ENCODE measurements around the gene APOL4.
"Not testable (repeated sequence)": the region's sequence is repeated elsewhere in the genome, so short reads cannot be mapped to it uniquely, and the experiment has no call there.

APOL4 gene, protein sequence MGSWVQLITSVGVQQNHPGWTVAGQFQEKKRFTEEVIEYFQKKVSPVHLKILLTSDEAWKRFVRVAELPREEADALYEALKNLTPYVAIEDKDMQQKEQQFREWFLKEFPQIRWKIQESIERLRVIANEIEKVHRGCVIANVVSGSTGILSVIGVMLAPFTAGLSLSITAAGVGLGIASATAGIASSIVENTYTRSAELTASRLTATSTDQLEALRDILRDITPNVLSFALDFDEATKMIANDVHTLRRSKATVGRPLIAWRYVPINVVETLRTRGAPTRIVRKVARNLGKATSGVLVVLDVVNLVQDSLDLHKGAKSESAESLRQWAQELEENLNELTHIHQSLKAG

GRCh38 chr22:36201630-36202319, at the start of gene APOL4:
APOL4 (minus strand) TSS chr22:36201809; CDS start chr22:36201734, 75 bp downstream.
- peak in 2 of 3 donors; percentile 48 to 61 for DNase-seq

DNA sequence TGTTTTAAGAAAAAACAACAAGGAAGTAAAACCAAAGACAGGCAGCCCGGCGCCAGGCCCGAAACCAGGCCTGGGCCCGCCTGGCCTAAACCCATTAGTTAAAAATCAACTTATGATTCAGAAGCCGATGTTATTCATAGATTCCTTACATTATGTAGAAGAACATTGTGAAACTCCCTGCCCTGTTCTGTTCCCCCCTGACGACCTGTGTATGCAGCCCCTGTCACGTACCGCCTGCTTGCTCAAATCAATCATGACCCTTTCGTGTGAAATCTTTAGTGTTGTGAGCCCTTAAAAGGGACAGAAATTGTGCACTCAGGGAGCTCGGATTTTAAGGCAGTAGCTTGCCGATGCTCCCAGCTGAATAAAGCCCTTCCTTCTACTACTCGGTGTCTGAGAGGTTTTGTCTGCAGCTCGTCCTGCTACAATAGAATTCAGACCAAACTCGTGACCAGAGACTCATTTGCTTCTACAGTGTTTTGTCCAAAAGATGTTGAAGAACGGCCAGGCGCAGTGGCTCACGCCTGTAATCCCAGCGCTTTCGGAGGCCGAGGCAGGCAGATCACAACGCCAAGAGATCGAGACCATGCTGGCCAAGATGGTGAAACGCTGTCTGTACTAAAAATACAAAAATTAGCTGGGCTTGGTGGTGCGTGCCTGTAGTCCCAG, 48.8 kb upstream of the APOL4 start:
- DNase-seq = not testable (repeated sequence)

DNA sequence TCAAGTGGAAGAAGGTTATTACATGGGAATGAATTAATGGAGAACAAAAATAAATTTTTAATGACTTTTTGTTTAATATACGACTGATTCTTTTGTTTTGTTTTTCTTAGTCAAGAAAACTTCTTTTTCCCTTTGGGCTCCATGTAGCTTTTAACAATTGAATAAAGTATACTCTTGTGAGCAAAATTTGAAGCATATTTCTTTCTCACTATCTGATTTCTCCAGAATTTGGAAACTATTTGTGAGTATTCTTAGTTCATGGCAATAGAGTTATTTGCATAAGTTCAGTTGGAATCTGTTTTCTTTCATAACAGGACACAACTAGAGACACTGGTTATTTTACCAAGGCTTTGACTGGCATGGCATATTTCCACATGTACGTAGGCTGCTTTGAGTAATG, 47.6 kb upstream of the APOL4 start:
- no peak for DNase-seq

GRCh38 chr22:36247955-36248354, 46.3 kb upstream of the APOL4 start:
- no peak for DNase-seq

DNA sequence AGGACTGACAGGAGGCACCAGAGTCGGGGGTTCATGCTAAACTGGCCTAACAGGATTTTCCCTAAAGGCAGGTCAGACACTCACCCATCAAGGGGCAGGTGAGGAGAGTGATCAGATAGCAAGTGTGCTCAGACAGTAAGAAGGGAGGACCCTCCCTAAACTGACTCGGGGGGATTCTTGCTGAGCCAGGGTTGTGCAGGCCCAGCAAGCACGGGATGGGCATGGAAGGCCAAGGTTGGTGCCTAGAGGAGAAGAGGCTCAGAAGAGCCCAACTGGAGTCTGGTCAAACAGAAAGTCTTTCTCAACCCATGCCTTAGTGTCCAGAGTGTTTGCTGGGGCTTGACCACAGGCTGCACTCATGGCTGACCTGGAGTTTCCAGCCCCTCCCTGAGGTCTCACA, 45.1 kb upstream of the APOL4 start:
- DNase-seq = no peak

DNA sequence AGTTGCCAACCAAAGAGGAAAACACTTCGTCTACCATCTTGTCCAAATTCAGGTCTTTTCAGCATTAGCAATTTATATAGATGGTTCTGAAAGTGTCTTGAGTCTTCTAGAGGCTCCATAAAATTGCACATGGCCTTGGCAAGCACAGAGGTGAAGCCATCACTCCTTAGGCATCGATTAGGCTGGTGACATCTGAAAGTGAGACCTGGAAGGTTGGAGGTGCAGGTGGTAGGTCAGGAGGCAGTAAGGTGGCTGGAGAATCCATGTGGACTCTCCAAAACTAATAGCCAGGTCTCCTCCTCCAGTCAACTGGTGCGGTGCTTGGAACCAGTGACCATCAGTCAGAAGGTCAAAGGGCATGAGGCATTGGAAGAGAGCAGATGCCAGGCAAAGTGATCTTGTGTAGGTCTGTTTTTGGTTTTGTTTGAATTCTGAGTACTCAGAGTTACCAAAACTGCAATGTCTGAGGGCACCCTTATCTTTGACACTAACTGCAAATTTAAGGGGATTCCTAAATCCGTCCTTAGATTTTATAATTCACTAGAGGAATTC, 44.3 kb upstream of the APOL4 start:
- DNase-seq = no peak

- DNase-seq = no peak
Observed at GRCh38 chr22:36244522-36245391, 43.1 kb upstream of the APOL4 start.

GRCh38 chr22:36243986-36244385, 42.4 kb upstream of the APOL4 start:
- no peak for DNase-seq

DNA sequence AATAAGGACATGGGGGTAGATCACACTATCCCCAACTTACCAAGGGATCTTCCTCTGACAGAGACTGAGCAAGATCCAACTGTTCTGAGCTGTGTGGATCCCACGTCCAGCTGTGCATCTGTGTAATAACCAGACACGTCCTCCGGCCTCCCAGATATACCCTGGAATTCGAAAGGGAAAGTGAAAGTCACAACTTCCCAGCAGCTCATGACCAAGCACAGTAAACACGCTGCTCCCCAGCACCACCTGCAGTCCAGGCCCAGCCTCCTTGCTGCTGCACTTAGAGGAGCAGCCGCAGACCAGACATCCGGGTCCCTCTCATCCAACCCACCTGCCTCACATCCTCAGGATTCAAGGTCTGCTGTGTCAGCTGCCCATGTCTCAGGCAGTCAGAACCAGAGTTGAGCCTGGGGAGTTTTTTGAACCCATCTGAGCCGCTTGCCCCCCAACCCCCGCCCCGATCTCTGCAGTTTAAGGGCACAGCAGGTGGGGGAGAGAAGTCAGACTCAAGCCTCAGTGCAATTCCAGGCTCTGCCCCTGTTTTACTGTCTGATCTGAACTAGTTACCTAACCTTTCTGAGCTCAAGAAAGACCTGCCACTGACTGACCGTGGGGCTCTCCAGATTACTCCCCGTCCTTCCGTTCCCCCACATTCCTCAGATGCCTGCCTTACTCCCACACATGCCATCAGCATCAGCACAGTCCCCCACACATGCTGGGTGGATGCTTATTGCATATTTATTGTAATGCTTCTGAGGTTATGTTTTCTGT, 38.0 kb upstream of the APOL4 start, which contains the start of gene APOL2:
APOL2 (minus strand) TSS at position 127 of the 771 bp plus-strand sequence. CDS start 6,365 bp downstream, outside the sequence.
- DNase-seq = peak; percentile 94 to 97 (median 95)

DNA sequence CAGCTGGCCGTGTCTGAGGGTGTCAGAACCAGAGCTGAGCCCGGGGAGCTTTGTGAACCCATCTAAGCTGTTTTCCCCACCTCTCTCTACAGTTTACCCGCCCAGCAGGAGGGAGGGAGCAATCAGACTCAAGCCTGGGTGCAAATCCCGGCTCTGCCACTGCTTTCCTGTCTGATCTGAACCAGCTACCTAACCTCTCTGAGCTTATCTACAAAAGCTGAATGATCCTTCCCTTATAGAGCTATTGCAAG, 37.5 kb upstream of the APOL4 start:
- DNase-seq = no peak

- peak in 1 of 3 donors; percentile 81 for DNase-seq
Observed at GRCh38 chr22:36238373-36239149, 37.0 kb upstream of the APOL4 start.

DNA sequence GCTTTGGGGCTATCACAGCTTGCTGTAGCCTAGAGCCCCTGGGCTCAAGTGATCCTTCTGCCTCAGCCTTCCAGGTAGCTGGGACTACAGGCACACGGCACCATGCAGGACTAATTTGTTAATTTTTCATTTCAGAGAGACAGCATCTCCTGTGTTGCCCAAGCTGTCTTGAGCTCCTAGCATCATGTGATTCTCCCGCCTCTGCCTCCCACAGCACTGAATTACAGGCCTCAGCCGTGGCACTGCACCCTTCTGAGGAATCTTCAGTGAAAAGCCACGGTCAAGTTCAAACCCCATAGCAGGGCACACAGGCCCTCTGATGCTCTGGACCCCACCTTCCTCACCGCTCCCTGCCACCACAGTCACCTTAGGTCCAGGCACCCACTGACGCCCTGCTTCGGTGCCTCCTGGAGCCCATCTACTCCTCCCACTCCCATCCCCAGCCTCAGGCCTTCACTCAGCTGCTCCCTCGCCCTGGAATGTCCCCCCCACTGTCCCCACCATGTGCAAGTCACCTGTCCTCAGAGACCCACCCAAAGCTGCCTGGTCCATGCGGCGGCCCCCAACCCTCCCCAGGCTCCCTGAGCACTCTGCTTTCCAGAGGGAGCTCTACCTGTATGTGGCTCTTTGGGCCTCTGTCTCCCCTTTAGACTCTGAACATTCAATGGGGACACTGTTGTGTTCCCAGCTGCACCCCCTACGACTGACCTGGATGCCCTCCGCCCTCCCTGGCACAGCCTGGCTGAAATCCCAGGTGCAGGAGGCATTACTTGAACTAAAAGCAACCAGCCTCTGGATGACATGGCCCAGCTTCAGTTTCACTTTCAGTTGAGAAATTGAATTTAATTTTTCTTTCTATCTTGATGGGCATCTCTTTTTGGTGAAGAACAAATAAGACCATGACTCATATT, 36.1 kb upstream of the APOL4 start:
- DNase-seq = peak; percentile 55 to 58 (median 57)

DNA sequence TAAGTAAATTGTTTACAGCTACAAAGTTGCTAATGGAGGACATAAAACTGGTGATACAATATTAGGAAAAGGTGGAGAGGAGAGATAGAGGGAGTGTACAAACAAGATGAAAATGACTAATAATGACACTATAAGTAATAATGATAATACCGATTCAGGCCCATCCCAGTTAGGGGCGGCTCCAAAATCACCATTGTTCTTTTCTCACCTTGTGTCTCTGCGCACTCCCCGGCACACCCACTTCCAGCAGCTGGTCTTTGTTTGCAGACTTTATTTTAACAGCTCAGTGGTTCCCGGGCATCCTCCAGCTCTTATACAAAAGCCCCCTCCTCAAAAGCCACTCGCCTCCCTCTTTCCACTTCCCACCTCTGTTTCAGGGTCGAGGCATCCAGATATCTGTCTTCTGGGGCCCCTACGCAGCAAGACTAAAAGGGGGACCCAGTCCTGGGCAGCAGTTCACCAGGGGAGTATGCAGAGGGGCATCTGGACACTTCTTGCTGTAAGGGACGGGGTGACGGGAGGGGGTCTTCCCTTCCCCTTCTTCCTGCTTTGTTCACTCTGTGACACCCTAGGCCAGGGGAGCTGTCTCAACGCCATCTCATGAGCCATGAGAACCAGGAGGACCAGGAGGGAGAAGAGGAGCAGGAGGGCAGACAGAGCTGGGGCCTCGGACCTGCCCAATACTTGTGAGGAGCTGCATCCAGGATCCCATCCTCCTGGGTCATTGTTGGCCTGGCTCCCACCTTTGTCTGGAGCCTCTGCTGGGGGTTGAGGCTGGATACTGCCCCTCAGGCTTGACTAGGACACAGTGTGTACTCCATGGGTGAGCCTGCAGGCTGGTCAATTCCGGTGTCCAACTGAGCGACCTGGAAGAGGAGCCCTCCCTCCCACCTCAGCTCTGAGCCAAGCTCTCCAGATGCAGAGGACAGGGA, 35.0 kb upstream of the APOL4 start:
- DNase-seq = no peak

GRCh38 chr22:36235585-36235984, 34.0 kb upstream of the APOL4 start:
- DNase-seq = no peak

DNA sequence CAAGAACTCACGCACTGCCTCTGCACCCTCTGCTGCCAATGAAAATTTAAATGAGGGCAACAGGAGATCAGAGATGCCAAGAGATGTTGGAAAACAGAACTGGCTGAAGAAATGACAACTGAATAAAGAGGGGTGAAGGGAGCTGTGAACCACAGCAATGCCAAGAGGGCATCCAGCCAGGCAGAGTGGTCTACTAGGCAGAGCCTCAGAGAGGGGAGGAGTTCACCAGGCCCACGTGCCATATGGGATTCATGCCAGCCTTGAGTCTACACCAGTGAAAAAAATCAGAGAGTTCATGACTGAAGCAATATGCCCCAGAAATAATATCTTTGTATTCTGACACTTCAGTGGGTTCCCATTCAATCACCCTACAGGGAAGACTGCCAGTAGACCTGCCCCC, 33.3 kb upstream of the APOL4 start:
- DNase-seq = no peak

GRCh38 chr22:36234213-36234612, 32.6 kb upstream of the APOL4 start:
- DNase-seq = no peak

GRCh38 chr22:36233796-36234195, 32.2 kb upstream of the APOL4 start:
- no peak for DNase-seq

GRCh38 chr22:36232715-36233401, 31.2 kb upstream of the APOL4 start:
- DNase-seq = no peak

All from suppressor macrophage treated with lipopolysaccharide for 1 hour (primary cell).